Myocyte (in vitro differentiated cells): ENCODE results near the gene MYEOV. TPM values are rescaled to one million over a fixed set of nuclear protein-coding genes. Genes with fewer than 3 reads are reported as not detected.

Source experiments
- DNase-seq: peaks from one replicate; pipeline ENCODE4 v3.0.0-alpha.2; 2012; ENCODE audit warnings: low read depth
- total RNA-seq: library from RNA; depleted of rRNA; stranded (reverse); fragments of >200 nt; gene quantifications from 2 replicates; pipeline ENCODE4 v1.2.3, GENCODE V29; 2014

MYEOV gene
- total RNA-seq, 1 donor from 2014 or later = not detected

- no peak for DNase-seq
Observed at GRCh38 chr11:69314555-69314954, 20.6 kb downstream of the MYEOV start.

GRCh38 chr11:69316956-69317355 is 23.0 kb downstream of the MYEOV start:
- DNase-seq = no peak

- DNase-seq = no peak
Observed at GRCh38 chr11:69317401-69318092, 23.6 kb downstream of the MYEOV start.

- no peak for DNase-seq
Observed at GRCh38 chr11:69318093-69318420, 24.1 kb downstream of the MYEOV start.

DNA sequence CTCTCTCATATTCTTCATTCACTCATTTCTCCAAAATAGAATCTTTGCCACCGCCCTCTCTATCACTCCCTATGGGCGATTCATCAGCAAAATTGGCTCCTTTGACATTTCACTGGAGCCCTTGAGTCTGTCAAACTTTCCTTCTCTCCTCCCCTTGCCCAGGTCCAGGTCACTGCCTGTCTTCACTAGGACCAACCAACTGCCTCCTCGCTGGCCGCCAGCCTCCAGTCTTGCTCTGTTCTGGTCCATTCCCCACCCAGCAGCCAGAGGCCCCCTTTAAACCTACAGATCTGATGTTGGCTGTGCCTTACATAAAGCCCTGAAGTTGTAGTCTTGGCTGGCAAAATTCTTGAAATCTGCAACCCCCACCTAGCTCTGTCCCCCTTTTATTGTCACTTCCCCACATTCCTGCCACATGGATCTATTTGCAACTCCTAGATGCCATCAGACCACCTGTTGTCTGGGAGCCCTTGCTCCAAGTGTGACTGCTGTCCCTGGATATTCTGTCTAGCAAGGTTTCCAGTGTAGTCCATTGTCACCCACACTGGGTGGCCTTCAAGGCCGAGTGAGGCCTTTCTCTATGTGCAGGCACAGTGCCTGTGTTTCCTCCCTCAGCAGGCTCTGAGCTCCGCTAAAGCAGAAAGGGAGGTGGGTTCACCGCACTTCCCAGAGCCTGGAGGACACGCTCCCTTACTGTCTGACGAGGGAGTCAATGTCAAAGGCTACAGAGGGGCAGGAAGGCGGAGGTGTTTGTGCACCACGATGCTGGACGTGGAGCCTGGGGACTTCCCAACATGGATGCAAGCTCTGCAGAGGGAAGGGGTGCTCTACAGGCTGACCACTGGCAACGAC is 25.5 kb downstream of the MYEOV start:
- DNase-seq = peak; percentile 59

- DNase-seq = no peak
Observed at GRCh38 chr11:69320326-69320725, 26.4 kb downstream of the MYEOV start.

GRCh38 chr11:69320756-69321741 is 27.1 kb downstream of the MYEOV start:
- DNase-seq = peak; percentile 46

- DNase-seq = peak; percentile 93
Observed at GRCh38 chr11:69321877-69322361, 28.0 kb downstream of the MYEOV start.

DNA sequence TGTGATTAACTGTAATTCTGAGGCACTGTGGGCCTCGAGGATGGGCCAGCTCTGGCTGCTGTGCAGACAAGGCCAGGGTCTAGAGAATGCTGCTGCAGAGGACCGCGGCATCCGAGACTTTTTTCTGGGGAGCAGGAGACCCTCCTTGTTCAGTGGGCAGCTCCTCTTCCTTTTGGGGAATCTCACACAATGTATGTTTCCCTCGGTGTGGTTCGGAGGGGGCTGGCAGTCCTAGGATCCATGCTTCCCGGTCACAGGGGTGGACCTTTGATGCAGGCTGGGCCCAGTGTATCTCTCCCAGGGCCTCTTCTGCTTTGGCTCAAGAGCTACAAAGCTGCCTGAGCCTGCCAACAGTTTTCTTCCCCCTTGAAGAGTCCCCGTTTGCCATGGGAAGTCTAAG is 31.5 kb downstream of the MYEOV start:
- no peak for DNase-seq

DNA sequence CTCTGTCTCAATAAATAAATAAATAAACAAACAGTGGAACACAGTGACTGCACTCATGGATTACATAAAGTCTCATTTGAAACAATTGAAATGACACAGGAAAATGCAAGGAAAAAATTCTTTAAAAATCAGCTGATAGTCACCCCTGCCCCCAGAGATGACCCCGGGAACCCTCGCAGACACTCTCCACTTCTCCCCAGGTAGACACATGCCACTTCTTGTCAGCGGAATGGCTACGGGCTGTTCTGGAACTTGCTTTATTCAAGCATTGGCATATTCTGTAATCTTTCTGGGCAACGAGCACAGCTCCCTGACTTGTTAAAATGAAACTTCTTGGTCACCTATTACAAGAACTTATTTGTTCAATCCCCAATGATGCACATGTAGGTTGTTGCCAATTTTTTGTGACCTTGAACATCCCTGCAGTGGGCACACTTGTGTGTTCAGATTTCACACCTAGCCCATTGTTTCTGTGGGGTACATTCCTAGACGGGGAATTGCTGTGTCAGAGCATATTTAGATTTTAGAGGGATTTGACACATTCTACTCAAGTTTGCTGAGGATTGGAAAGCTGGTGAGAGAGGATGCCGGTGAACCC is 32.8 kb downstream of the MYEOV start:
- DNase-seq = no peak

- no peak for DNase-seq
Observed at GRCh38 chr11:69327741-69328191, 33.8 kb downstream of the MYEOV start.

DNA sequence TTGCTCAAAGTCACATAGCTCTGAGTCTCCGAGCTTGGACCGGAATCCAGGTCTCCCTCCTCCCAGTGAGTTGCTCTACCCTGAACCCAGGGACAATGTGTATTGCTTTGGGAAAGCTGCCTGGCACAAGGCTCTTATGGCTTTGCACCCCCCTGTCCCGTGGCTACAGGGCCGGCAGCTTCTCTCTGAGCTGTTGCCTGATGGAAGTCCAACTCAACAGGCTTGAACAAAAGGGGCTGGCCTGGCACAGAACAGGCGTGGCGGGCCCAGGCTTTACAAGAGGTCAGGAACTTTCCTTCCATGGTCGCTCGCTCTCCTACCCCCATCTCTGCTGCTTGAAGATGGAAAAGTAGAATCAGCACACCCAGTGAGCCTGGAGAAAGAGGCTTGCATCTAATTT is 34.3 kb downstream of the MYEOV start:
- DNase-seq = no peak

DNA sequence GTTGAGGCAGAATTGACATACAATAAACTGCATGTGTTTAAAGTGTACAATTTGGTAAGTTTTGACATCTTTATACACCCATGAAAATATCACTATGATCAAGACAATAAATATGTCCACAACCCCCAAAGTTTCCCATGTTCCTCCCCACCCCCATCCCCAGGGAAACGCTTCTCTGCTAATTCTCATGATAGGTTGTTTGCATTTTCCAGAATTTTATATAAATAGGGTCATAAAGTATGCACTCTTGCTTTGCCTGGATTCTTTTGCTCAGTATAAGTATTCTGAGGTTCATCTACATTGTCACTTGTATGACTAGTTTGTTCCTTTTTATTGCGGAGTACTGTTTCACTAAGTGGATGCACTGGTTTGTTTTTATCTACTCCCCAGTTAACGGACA is 35.6 kb downstream of the MYEOV start:
- no peak for DNase-seq

- no peak for DNase-seq
Observed at GRCh38 chr11:69330330-69330729, 36.4 kb downstream of the MYEOV start.

- peak; percentile 60 for DNase-seq
Observed at GRCh38 chr11:69333149-69333710, 39.3 kb downstream of the MYEOV start.

GRCh38 chr11:69333879-69334278 is 39.9 kb downstream of the MYEOV start:
- DNase-seq = peak; percentile 87

- DNase-seq = no peak
Observed at GRCh38 chr11:69335007-69335780, 41.2 kb downstream of the MYEOV start.

- no peak for DNase-seq
Observed at GRCh38 chr11:69335781-69336405, 41.9 kb downstream of the MYEOV start.

GRCh38 chr11:69337211-69337721 is 43.3 kb downstream of the MYEOV start:
- DNase-seq = no peak
